GM21390 (cell line): Measurements from ENCODE around the gene MSMO1.
"Not testable (repeated sequence)": the region's sequence is repeated elsewhere in the genome, so short reads cannot be mapped to it uniquely, and the experiment has no call there.

Experiments used
- ATAC-seq: cut with Tn5 transposase; IDR thresholded peaks from one replicate; pipeline ENCODE4 v1.9.1; 2021; ENCODE audit not compliant: unreplicated experiment

Gene MSMO1

DNA sequence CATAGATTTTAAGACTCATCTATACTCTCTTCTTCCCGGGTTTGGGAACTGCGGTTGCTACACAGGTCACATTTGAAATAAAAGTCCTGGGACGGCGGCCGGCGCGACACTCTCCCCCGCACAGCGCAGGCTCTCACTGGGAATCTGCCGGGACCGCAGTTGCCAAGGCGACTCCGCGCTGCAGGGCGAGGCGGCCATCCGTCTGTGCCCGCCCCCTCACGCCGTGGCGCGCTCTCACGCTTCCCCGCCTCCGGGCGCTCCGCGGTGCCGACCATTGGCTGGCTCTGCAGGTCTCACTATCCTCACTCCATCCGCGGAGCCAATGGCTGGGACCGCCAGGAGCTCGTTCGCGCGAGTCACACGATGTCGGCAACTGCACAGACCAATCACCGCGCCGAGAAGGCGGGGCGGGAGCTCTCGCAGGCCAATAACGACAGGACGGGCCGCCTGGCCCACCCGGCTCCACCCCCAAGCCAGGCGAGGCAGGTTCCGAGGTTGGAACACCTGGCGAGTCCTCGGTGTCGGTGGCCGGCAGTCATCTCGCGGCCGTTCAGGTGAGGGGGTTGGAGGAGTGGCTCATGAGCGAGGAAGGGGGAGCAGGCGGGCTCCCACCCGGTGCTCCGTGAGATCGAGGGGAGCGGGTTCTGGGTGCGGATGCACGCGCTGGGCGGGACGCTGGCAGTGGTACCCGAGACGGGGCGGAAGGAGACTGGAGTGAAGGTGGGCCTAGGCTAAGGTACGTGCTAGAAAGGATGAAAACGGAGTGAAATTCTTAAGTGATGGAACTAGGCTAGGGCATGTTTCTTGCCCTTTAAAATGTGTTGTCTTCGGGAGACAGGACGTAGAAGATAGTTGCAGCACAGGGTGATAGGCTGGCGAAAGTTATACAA is at the start of gene MSMO1:
TSS of gene MSMO1 (plus strand) at position 459 of the 890 bp plus-strand sequence. CDS start 5,702 bp downstream, outside the sequence.
- ATAC-seq, result peak; percentile 96

DNA sequence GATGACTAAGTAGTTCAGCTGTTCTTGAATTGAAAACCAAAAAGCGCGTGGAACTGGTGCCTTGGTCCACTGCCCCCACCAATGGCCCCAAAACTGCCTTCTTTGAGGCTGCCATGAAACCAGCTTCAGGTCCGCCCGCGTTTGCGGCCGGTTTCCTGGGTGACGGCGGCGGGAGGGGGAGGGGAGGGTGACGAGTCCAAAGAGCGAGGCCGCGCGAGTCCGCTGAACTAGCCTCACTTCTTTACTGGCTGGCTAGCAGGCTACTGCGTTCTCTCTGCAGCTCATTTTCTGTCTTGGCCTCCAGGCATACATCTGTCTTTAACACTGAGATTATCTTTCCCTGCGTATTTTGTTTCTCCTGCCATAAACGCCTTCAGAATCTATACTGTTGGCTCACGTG is 47.9 kb upstream of the MSMO1 start:
- ATAC-seq, result not testable (repeated sequence)

DNA sequence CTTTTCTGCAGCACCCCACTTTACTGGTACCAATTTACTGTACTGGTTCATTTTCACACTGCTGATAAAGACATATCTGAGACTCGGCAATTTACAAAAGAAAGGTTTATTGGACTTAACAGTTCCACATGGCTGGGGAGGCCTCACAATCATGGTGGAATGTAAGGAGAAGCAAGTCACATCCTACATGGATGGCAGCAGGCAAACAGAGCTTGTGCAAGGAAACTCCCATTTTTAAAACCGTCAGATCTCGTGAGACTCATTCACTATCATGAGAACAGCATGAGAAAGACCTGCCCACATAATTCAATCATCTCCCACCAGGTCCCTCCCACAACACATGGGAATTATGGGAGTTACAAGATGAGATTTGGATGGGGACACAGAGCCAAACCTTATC is 42.8 kb upstream of the MSMO1 start:
- ATAC-seq, result not testable (repeated sequence)

DNA sequence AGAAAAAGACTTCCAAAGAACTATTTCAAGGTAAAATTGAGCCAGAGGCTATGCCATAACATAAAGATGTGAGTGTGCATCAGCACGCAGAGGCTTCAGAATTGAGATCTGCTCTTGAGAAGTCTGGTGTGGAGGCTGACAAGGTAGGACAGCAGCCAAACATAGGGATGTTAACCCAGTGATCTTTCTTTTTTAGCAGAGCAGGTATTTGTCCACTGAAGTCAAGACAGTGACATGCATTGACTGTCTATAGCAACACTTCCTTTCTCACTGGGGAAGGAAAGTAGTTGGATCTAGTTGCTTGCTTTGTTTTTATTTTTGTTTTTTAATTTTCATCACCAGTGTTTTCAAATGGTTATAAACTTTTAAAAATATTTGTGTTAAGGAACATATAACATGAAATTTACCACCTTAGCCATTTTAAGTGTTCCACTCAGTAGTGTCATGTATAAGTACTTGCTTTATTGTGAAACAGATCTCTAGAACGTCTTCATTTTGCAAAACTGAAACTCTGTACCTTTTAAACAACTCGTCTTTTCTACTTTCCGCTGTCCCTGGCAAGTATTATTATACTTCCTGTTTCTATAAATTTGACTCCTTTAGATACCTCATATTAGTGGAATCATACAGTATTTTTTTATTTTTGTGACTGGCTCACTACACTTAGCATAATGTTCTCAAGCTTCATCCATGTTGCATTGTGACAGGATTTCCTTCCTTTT is 40.7 kb upstream of the MSMO1 start:
- peak; percentile 91 for ATAC-seq

DNA sequence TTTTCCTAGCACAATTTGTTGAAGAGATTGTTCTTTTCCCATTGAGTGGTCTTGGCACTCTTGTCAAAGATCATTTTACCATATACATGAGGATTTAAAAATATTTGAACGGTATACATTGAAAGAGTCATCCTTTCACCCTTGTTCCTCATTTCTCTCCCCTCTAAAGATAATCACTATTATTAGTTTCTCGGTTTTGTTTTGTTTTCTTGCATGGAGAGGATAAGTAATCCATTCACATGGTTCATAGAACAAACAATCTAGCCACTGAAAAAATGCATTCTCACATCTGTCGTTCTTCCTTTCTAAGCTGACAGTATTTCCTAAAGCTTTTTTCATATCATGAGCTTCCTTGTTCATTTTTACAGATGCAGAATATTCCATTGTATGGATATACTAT is 39.2 kb upstream of the MSMO1 start:
- peak; percentile 41 for ATAC-seq

DNA sequence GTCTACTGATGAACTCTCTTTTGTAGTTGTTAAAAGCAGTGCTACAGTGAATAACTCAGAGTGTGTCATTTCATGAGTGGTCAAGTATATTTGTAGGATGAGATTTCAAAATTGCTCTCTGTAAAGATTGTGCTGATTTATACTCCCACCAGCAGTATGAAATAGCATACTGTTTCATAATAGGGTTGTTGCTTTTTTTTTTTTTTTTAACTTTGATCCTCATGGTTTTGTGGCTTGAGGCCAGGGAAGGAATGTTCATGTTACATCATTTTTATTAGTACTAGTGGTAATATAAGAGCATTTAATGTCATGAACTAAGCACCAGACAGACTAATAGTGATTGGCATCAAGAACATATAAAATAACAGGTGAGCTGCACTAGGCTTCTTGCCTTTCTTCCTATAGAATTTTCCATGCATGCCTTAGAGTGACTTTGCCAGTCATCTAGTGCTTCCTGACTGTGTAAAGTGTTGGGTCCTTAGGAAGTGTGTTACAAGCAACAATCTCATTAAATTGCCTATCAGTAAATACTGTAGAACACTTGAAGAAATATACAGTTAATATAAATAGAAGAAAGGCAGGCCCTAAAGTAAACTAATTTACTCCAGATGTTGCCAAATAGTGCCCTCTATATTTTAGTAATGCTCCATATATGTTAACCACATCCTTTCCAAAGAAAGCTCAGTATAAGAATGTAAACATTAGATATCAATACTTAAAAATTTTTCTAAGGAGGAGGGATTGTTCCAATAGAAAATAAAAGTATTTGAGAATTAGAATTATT is 38.6 kb upstream of the MSMO1 start:
- ATAC-seq, result peak; percentile 13

DNA sequence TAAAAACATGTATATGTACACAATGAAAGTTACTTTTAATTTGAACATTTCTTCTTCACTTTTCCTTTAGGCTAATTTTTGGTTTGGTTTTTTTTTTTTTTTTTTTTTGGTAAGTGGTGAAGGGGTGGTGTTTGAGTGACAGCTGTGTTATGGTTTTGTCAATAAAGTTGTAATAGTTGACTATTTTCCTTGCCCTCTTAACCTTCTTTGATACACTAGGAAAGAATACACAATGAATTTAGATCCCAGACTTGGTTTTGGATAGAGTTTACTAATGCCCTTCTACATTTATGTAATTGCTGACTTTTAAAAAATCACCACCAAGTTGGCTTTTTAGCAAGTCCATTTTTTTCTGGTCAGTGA is 38.1 kb upstream of the MSMO1 start:
- no peak for ATAC-seq

DNA sequence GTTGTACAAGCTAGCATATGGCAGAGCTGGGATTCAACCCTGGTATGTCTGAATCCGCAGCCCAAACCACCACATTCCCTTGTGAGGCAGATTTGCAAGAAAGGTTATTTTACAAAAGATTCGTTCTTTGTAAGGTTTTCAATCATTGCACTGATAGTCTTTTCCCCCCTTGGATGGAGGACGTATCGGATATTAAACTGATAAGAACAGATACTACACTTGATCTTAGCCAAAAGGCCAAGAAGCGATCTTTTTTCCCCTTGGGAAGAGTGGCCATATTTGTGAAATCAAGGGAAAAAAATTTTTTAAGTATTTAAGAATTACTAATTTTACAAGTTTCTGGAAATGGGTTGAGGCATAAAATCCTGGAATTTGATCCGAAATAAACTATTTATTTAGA is 34.4 kb upstream of the MSMO1 start:
- ATAC-seq, result no peak

DNA sequence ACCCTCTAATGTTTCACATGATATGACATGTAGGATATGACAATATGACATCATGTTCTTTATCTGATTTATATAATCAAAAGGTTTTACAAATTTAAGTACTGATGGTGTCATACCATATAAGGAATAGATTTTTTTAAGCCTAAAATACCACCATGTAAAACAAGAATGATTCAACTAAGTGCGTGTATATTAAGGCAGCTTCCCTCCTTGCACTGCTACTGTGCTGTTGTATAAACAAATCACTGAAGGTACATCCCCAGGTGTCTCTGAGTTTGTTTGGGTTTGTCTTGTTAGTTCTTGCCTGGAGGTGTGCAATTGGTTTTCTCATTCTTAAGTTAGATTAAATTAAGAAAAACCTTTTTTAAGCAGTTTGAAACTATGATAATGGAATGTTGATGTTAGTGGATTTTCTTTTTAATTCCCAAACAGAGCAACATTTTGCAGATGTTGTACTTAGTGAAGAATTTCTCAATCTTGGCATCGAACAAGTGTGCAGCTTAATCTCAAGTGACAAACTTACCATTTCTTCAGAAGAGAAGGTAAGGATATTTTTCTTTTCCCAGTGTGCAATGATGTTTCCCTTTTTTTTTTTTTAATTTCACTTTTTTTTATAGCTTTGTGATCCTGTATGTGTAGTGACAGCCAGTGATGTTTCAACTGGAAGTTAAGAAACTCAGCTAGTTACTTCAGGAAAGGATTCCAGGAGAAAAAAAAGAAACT is 33.4 kb upstream of the MSMO1 start:
- ATAC-seq, result no peak

DNA sequence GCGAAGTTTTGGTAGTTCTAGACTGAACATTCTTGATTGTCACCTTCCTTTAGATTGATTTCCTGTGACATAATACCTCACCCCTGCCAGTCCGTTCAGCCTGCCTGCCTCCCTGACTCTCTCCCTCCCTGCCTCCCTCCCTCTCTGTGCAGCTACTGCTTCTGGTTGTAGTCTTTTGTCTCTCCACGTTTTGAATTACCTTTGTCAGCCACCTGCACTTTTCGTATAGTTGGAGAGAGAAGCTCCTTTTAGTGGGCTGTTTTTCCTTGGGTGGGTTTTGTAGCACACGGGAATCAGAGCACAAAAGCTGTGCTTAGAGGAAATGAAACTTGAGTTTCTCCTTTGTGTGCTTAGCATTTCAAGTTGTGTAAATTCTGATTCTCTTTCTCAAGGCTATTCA is 32.6 kb upstream of the MSMO1 start:
- ATAC-seq, result peak; percentile 95

DNA sequence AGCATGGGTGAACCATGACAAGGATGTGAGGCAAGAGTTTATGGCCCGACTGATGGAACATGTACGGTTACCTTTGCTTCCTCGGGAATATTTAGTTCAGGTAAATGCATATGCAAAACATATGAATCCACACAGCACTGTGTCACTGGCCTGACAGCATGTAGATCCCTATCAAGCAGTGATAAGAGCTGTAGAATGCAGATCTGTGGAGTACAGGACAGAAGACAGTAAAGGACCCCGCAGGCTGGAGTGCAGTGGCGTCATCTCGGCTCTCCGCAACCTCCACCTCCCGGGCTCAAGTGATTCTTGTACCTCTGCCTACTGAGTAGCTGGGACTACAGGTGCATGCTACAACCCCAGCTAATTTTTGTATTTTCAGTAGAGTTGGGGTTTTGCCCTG is 29.8 kb upstream of the MSMO1 start:
- no peak for ATAC-seq

DNA sequence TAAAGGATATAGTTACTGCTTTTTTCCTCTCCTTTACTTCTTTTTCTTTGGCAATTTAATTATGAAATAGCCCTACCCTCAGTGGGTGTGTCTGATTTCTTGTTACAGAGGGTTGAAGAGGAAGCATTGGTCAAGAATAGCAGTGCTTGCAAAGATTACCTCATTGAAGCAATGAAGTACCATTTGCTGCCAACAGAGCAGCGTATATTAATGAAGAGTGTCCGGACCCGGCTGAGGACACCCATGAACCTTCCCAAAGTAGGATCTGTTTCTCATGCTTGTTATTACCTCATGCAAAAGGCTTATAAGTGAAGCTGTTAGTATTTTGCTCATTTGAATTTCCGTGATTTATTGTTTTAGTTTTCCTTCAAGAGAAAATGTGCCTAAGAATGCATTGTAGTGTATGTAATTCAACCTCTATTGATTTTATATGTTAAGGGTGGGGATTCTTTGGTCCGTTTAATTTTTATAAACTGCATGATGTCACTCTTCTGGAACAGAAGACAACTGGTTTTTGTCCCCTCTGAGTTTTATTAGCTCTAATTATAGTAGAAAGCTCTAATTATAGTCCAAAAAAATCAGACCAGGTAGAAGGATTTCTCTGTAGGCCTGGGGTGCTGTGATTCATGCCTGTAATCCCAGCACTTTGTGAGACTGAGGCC is 27.9 kb upstream of the MSMO1 start:
- no peak for ATAC-seq

DNA sequence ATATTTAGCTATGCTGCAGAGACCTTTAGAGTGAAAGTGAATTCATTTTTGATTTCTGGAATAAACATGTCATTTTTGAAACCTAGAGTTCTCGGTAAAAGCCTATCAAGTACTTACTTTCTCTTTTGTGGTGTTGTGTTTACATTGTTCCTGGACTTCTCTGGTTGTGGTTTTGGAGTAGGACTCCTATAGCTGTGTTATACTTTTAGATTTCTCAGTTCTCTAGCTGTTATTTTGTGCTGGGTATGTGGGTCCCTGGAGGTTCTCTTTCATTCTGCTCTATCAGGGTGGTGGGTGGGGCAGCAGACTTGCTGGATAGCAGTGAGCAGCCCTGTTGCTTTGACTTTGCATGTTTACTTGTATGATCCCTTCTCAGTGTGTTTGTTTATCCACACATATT is 25.6 kb upstream of the MSMO1 start:
- ATAC-seq, result peak; percentile 91

DNA sequence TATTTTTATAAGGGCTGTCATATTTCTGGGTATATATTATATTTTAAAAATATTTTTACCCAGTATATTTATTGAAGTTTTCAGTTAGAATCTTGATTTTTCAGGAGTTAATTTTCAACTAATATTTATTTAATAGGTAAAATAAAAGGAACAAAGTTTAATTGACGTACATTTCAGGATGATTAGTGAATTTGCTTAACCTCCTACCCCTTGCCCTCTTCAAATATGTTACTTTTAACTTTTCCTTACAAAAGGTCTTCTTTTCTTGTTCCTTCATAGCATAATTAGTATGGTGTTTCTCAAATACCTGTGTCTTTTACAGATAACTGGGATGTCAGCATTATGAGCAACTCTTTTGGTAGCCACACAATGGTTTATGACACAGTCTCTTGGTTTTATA is 24.8 kb upstream of the MSMO1 start:
- ATAC-seq, result no peak

DNA sequence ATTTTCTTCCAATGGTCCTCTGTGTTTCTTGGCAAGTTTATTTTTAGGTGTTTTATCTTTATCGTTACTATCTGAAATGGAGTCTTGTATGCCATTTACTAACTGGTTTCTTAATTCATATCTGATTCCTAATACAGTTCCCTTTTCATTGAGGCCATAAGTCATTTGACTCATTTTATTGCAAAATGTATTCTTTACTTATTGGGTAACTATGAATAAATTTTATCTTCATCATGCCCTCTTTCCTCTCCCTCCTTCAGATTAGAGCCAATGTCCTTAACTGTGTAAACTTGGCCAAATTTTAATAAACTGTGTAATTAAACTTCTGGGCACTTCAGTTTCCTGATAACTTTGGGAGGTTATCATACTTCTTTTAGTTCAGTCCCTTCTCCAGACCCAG is 19.3 kb upstream of the MSMO1 start:
- ATAC-seq, result no peak

DNA sequence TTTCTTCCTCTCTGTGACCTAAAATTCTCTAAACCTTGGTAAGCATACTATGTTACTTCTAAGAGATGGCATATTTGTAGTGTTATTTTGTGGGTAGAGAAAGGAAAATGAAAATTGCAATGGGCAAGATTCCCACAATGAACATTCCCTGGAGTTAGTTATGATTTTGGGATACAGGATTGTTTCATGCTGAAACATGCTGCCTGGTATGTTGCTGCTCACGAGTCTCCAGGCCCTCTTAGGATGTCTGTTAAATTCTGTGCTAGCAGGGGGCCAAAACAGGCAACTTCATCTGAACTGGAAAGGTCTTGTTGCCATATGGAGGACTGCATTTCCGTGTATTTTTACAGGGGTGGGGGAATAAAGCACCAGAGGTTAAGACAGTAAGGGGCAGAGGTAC is 18.9 kb upstream of the MSMO1 start:
- ATAC-seq, result no peak

DNA sequence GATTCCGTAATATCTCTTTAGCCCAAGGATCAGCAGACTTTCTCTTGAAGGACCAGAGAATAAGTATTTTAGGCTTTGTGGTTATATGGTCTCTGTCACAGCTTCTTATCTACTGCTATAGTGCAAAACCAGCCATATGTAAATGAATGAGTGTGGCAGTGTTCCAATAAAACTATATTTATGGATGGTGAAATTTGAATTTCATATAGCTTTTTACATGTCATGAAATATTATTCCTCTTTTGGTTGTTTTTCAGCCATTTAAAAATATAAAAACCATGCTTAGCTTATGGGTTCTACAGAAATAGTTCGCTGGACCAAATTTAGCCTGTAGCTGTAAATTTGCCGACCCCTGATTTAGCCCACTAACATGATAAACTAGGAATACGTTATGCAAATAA is 18.0 kb upstream of the MSMO1 start:
- ATAC-seq, result no peak

DNA sequence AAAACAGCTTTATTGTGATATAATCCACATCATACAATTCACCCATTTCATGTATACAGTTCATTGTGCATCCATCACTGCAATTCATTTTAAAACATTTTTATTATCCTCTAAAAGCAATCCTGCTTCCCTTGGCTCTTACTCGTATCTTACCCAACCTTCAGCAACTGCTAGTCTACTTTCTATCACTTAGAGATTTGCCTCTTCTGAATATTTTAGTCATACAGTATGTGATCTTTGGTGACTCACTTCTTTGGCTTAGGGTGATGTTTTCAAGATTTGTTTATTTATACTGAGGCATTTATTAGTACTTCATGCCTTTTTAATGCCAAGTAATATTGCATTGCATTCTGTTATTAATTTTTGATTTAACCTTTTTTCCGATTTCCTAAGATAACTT is 15.0 kb upstream of the MSMO1 start:
- ATAC-seq, result no peak

DNA sequence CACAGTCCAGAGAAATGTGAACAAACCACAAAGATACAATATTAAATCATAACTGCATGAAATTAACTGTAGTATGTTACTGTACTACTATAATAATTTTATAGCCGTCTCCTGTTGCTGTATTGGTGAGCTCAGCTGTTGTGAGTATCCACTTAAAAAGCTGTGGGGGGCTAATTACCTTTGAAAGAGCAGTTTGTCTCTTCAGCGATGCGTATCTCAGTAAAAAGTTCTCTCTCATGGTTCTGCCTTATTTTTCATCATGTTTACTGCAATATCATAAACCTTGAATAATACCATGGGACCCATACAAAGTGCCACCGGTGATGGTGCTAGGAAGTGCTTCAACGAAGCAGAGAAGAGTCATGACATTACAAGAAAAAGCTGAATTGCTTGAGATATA is 8.4 kb upstream of the MSMO1 start:
- no peak for ATAC-seq

DNA sequence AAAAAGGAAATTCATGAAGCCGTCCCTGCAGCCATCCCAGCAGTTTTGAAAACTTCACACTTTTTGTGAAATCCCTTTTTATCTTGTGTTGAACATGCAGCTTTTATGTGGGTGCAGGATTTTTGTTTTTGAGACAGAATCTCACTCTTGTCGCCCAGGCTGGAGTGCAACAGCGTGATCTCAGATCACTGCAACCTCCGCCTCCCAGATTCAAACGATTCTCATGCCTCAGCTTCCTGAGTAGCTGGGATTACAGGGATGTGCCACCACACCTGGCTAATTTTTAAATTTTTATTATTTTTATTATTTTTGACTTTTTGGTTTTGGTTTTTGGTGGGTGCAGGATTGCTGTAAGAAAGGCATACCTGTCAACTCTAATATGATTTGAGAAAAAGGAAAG is 8.0 kb upstream of the MSMO1 start:
- no peak for ATAC-seq
